SK-N-SH treated with all-trans-retinoic acid at 6 μM for 48 hours (cell line): ENCODE data around the gene TADA3.

Experiments
- ARNTL ChIP-seq: fragments of 450-650 bp; formaldehyde crosslinking; IDR thresholded peaks from 2 replicates; pipeline ENCODE4 v1.5.0; 2020; ENCODE audit warnings: low read depth, mild to moderate bottlenecking, moderate library complexity, borderline replicate concordance
- CREB5 ChIP-seq: fragments of 250-450 bp; sonication (Bioruptor Pico); IDR thresholded peaks from 2 replicates; pipeline ENCODE4 v1.5.1; 2020; ENCODE audit warnings: low read depth, mild to moderate bottlenecking, moderate library complexity
- OSR1 ChIP-seq: fragments of 250-450 bp; sonication (Bioruptor Pico); IDR thresholded peaks from 2 replicates; pipeline ENCODE4 v1.8.0; 2022; ENCODE audit warnings: moderate library complexity, mild to moderate bottlenecking, inconsistent platforms
- RARB ChIP-seq: fragments of 250-450 bp; sonication (Bioruptor Pico); IDR thresholded peaks from 2 replicates; pipeline ENCODE4 v1.8.0; 2021; ENCODE audit warnings: mild to moderate bottlenecking, moderate library complexity
- SNAI2 ChIP-seq: fragments of 250-450 bp; sonication (Bioruptor Pico); IDR thresholded peaks from 2 replicates; pipeline ENCODE4 v1.5.0; 2020; ENCODE audit warnings: mild to moderate bottlenecking, moderate library complexity
- ZC3H10 ChIP-seq: fragments of 250-450 bp; sonication (Bioruptor Pico); IDR thresholded peaks from 2 replicates; pipeline ENCODE4 v1.5.1; 2021; ENCODE audit warnings: mild to moderate bottlenecking, moderate library complexity
- ZNF70 ChIP-seq: fragments of 450-650 bp; formaldehyde crosslinking; IDR thresholded peaks from 2 replicates; pipeline ENCODE4 v1.5.0; 2020; ENCODE audit warnings: mild to moderate bottlenecking, moderate library complexity

- no peak for TF ChIP-seq RARB
- TF ChIP-seq SNAI2 (CRISPR knock-in tag): no peak
- no peak for TF ChIP-seq ZNF70 (CRISPR knock-in tag)
- TF ChIP-seq OSR1 (CRISPR knock-in tag): no peak
- no peak for TF ChIP-seq ZC3H10 (CRISPR knock-in tag)
- TF ChIP-seq CREB5 (CRISPR knock-in tag): no peak
- TF ChIP-seq ARNTL: no peak
Measured at GRCh38 chr3:9781978-9782603, 10.2 kb downstream of the TADA3 start.
